Measurements from ENCODE around the gene FRMD4A. TPM values are rescaled to one million over a fixed set of nuclear protein-coding genes. Genes with fewer than 3 reads are reported as not detected.

FRMD4A gene
- total RNA-seq, 4 donors from 2014 or later = 13.7 to 27.2 (median 19.6) TPM

- H3K36me3 ChIP-seq = no peaks in the 10 kb centered on the region
- H3K27ac ChIP-seq = no peak overlapping the region
- peaks cover 8% of the 10 kb centered on the region for H3K27me3 ChIP-seq
- TF ChIP-seq EP300 (IDR thresholded peaks at IDR 0.05) (no peak), POLR2AphosphoS5 (IDR thresholded peaks at IDR 0.05) (no peak), CTCF (IDR thresholded peaks at IDR 0.05) (no peak)
- H3K4me1 ChIP-seq = no peaks in the 10 kb centered on the region
- ATAC-seq = no peak
- H3K9me3 ChIP-seq = no peaks in the 10 kb centered on the region
- no peak overlapping the region for H3K4me3 ChIP-seq
Observed at GRCh38 chr10:14196113-14196512, 134.6 kb downstream of the FRMD4A start.

- H3K4me1 ChIP-seq = no peaks in the 10 kb centered on the region
- TF ChIP-seq EP300 (IDR thresholded peaks at IDR 0.05) = no peak
- TF ChIP-seq POLR2A (IDR thresholded peaks at IDR 0.05) = no peak
- no peak for TF ChIP-seq POLR2AphosphoS5 (IDR thresholded peaks at IDR 0.05)
- TF ChIP-seq CTCF (IDR thresholded peaks at IDR 0.05) = no peak
- H3K4me3 ChIP-seq = no peak overlapping the region
- no peaks in the 10 kb centered on the region for H3K36me3 ChIP-seq
- 54 to 81% methylated on average over 5 to 6 of the region's 6 CpGs for WGBS, 2 donors (ENCODE audit: low coverage in 1 of 2)
- ATAC-seq = no peak
- H3K27ac ChIP-seq = no peak overlapping the region
- no peaks in the 10 kb centered on the region for H3K9me3 ChIP-seq
- peaks cover 4% of the 10 kb centered on the region for H3K27me3 ChIP-seq
Observed at GRCh38 chr10:14195433-14195832, 135.3 kb downstream of the FRMD4A start.

- no peaks in the 10 kb centered on the region for H3K9me3 ChIP-seq
Observed at GRCh38 chr10:14192746-14193145, 138.0 kb downstream of the FRMD4A start.

GRCh38 chr10:14191871-14192270 lies 138.9 kb downstream of the FRMD4A start:
- no peak overlapping the region for H3K4me3 ChIP-seq
- H3K9me3 ChIP-seq = no peaks in the 10 kb centered on the region
- no peak for TF ChIP-seq POLR2A (IDR thresholded peaks at IDR 0.05)
- TF ChIP-seq EP300 (IDR thresholded peaks at IDR 0.05) = no peak
- no peak for TF ChIP-seq POLR2AphosphoS5 (IDR thresholded peaks at IDR 0.05)
- TF ChIP-seq CTCF (IDR thresholded peaks at IDR 0.05) = no peak
- 71 to 75% methylated on average over 1 of the region's 1 CpG for WGBS, 2 donors (ENCODE audit: low coverage in 1 of 2)
- H3K27me3 ChIP-seq = no peaks in the 10 kb centered on the region
- ATAC-seq = no peak
- no peaks in the 10 kb centered on the region for H3K36me3 ChIP-seq
- H3K27ac ChIP-seq = no peak overlapping the region
- no peaks in the 10 kb centered on the region for H3K4me1 ChIP-seq

More at GRCh38 chr10:14192746-14193145, 138.0 kb downstream of the FRMD4A start:
- H3K27me3 ChIP-seq = no peaks in the 10 kb centered on the region
- H3K4me3 ChIP-seq = no peak overlapping the region
- H3K27ac ChIP-seq = no peak overlapping the region
- no peaks in the 10 kb centered on the region for H3K4me1 ChIP-seq
- no peak for ATAC-seq
- 63 to 77% methylated on average over 2 of the region's 2 CpGs for WGBS, 2 donors (ENCODE audit: low coverage in 1 of 2)
- TF ChIP-seq CTCF (IDR thresholded peaks at IDR 0.05) = no peak
- TF ChIP-seq POLR2AphosphoS5 (IDR thresholded peaks at IDR 0.05) = no peak
- no peak for TF ChIP-seq POLR2A (IDR thresholded peaks at IDR 0.05)
- no peak for TF ChIP-seq EP300 (IDR thresholded peaks at IDR 0.05)
- no peaks in the 10 kb centered on the region for H3K36me3 ChIP-seq

- ATAC-seq = no peak
- no peaks in the 10 kb centered on the region for H3K27me3 ChIP-seq
- H3K36me3 ChIP-seq = no peaks in the 10 kb centered on the region
- H3K27ac ChIP-seq = no peak overlapping the region
- no peak overlapping the region for H3K4me3 ChIP-seq
- TF ChIP-seq POLR2A (IDR thresholded peaks at IDR 0.05) = no peak
- TF ChIP-seq CTCF (IDR thresholded peaks at IDR 0.05) = no peak
- TF ChIP-seq EP300 (IDR thresholded peaks at IDR 0.05) = no peak
- TF ChIP-seq POLR2AphosphoS5 (IDR thresholded peaks at IDR 0.05) = no peak
- H3K9me3 ChIP-seq = no peaks in the 10 kb centered on the region
- no peaks in the 10 kb centered on the region for H3K4me1 ChIP-seq
- WGBS, 2 donors (ENCODE audit: low coverage in 1 of 2) = 70 to 73% methylated on average over 4 to 5 of the region's 5 CpGs
Observed at GRCh38 chr10:14191407-14191806, 139.3 kb downstream of the FRMD4A start.
